ENCODE measurements around the gene OBP2B.
"Not testable (repeated sequence)": the region's sequence is repeated elsewhere in the genome, so short reads cannot be mapped to it uniquely, and the experiment has no call there.

OBP2B gene

GRCh38 chr9:133201424-133202144 lies 7.5 kb downstream of the OBP2B start:
- DNase-seq (ENCODE audit: low read depth in 2 of 2) = no peak

DNA sequence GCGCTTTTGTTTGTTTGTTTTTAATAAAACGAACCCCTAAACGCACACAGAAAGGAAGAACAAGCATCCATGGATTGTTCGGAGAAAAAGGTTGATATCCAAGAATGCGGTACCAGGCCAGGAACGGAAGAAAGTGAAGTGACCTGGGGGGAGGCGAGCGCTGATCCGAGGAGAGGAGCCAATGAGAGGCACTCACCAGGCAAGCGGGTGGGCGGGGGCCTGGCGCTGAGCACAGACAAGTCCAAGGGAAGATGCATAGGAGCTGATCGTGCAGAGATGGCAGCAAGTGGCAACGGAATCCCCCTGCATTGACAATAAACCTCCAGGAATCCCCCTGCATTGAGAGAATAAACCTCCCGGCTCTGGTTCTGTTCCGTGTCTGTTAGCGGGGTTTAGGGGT lies 8.4 kb downstream of the OBP2B start:
- DNase-seq (ENCODE audit: low read depth in 2 of 2) = no peak

GRCh38 chr9:133199648-133200321 lies 9.3 kb downstream of the OBP2B start:
- DNase-seq (ENCODE audit: low read depth in 2 of 2) = peak; percentile 26 to 52

DNA sequence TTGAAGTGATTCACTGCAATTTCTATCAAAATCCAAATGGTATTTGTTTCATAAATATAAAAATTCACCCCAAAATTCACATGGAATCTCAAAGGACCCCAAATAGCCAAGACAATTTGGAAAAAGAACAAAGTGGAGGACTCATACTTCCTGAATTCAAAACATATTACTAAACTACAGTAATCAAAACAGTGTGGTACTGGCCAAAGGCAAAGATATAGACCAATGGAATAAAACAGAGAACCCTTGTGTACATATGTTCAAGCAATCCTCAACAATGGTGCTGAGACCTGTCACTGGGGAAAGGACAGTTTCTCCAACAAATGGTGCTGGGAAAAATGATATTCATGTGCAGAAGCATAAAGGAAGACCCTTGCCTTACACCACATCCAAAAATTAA lies 14.0 kb downstream of the OBP2B start:
- no peak for DNase-seq (ENCODE audit: low read depth in 2 of 2)

GRCh38 chr9:133194597-133194996 lies 14.5 kb downstream of the OBP2B start:
- no peak for DNase-seq (ENCODE audit: low read depth in 2 of 2)

DNA sequence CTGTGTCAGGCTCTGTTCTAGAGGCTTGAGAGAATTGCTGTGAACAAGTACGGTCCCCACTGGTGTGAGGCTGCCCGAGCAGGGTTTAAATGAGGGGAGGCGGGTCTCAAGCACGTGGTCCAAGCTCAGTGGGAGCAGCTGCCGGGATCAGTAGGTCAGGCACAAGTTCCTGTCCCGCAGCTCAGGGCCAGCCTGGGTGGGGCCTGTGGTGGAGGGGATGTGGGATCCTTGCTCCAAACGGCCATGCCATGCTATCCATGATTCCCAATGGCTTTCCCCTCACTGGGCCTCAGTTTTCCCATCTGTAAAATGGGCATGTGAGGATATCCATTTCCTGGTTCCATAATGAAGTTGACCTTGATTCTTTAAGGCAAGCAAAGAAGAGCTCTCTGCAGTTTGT lies 17.1 kb downstream of the OBP2B start:
- DNase-seq (ENCODE audit: low read depth in 2 of 2) = no peak

- DNase-seq (ENCODE audit: low read depth in 2 of 2) = no peak
Observed at GRCh38 chr9:133189826-133190225, 19.2 kb downstream of the OBP2B start.

DNA sequence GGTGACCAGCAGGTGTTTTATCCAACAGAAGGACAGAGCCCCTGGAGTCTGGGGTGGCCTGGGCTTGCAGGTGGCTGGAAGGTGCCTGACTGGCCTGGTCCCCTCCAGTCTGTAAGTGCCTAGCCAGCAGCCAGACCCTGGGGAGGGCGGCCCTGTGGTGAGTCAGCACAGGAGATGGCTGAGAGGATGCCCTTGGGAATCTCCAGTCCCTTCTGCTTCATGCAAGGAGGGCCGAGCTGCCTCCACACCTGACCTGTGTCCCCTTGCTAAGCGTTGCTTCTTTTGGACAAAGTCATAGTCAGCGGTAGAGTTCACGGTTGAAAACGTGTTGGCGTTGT lies 20.2 kb downstream of the OBP2B start:
- DNase-seq (ENCODE audit: low read depth in 2 of 2) = no peak

GRCh38 chr9:133188006-133188842 lies 20.8 kb downstream of the OBP2B start:
- no peak for DNase-seq (ENCODE audit: low read depth in 2 of 2)

DNA sequence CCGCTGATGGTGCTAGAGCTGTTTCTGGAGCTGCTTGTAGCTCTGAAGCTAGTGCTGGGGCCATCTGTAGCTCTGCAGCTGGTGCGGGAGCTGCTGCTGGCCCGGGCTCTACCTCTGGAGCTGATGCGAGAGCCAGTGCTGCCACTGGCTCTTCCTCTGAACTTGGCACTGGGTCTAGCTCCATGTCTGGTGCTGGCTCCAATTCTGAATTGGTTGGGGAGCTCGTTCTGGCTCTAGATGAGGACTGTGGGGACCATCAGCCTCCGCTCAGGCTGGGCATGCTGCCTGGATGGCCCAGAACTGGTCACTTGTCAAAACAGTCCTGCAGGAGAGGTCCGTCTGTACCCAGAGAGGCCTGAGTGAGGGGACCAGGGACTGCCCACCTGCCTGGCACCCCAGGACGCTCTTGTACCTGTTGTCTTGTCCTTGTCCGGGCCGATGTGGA lies 21.5 kb downstream of the OBP2B start:
- DNase-seq (ENCODE audit: low read depth in 2 of 2) = no peak

GRCh38 chr9:133186736-133187135 lies 22.3 kb downstream of the OBP2B start:
- no peak for DNase-seq (ENCODE audit: low read depth in 2 of 2)

GRCh38 chr9:133184971-133185370 lies 24.1 kb downstream of the OBP2B start:
- DNase-seq (ENCODE audit: low read depth in 2 of 2) = peak; percentile 22 to 32

DNA sequence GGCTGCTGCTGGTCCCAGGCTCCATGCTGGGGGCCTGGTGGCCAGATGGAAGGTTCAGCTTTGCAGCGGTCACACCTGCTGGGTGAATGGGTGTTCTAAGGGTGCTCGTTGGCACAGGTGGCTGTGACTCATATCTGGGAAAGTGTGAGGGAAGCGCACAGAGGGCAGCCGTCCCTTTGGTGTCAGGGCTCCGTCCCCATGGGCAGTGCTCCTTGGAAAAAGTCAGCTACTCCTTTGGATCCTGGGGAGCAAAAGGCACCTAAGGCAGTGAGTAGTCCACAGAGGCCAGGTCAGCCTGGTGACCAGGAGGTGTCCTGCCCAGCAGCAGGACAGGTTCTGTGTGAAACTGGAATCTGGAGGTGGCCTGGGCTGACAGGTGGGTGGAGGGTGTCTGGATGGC lies 26.9 kb downstream of the OBP2B start:
- DNase-seq (ENCODE audit: low read depth in 2 of 2) = no peak

DNA sequence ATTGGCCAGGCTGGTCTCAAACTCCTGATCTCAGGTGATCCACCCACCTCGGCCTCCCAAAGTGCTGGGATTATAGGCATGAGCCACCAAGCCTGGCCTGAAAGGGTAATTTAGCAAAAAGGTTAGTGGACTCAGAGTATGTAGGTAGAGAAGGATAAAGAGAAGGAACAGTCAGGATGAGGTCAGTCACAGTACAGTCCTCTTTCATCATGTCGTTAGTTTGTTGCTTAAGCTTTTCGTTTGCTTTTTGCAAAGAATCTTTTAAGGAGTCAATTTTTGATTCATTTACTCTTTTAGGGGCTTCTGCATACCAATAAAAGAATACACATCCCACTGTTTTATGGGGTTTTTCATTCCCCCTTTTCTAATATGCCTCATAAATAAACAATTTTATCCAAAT lies 27.5 kb downstream of the OBP2B start:
- no peak for DNase-seq (ENCODE audit: low read depth in 2 of 2)

- DNase-seq (ENCODE audit: low read depth in 2 of 2) = no peak
Observed at GRCh38 chr9:133180953-133181352, 28.1 kb downstream of the OBP2B start.

- DNase-seq (ENCODE audit: low read depth in 2 of 2) = no peak
Observed at GRCh38 chr9:133173056-133173455, 36.0 kb downstream of the OBP2B start.

DNA sequence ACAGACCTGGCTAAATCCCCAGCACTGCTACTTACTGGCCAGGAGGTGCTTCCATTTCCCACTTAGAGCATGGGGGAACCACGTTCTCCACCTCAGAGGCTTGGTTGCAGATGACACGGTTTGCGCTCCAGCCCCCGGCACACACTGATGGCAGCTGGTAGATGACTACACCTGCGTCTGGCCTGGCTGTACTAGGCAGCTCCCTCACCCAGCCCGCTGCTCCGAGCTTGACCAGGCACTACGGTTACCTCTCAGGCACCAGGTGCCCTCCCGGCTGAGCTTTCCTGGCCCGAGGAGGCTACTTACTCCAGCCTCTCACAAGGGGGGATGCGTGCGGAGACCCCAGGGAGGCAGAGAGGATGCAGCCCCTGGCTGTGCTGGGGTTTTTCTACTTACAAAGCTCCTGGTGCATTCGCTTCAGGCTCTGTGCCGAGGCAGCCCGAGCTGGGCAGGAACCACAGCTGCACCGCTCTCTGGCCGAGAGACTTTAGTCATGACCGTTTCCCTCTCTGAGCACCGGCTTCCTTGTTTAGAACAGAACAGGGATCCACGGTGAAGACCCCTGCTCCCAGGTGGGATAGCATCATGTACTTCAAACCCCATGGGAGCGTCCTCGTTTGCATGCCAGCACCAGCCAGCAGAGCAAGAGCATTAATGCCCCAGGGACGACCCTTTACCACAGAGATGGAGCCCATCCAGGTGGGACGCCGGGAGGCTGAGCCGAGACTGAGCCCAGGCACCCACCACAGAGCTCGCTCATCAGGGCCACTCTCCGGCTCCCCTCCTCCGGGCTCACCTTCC lies 37.7 kb downstream of the OBP2B start:
- DNase-seq (ENCODE audit: low read depth in 2 of 2) = no peak

- no peak for DNase-seq (ENCODE audit: low read depth in 2 of 2)
Observed at GRCh38 chr9:133170716-133171115, 38.3 kb downstream of the OBP2B start.

DNA sequence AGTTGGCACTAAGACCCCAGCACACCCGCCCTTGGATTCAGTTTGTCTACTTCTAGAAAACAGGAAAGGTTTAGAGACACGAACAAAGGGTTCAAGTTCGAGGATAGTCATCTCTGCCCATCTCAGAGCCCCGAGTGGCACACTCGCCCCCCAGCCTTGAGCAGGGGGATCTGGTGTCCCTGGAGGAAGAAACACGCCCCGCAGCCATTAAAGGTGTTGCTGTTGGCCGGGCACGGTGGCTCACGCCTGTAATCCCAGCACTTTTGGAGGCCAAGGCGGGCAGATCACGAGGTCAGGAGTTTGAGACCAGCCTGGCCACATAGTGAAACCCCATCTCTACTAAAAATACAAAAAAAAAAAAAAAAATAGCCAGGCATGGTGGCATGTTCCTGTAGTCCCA lies 39.4 kb downstream of the OBP2B start:
- DNase-seq (ENCODE audit: low read depth in 2 of 2) = not testable (repeated sequence)

GRCh38 chr9:133169102-133169501 lies 39.9 kb downstream of the OBP2B start:
- no peak for DNase-seq (ENCODE audit: low read depth in 2 of 2)

DNA sequence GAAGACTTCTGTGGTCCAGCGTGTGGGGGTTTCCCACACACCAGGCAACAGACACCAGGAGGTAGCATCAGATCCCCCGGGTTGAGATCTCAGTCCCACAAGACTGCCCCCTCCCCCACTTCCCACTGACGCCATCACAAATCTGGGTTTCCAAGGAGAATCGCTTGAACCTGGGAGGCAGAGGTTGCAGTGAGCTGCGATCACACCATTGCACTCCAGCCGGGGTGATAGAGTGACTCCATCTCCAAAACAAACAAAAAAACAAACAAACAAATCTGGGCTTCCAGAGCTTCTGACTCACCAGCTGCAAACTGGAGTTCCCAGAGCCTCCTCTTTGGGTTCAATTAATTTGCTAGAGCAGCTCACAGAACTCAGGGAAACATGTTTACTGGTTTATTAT lies 40.6 kb downstream of the OBP2B start:
- no peak for DNase-seq (ENCODE audit: low read depth in 2 of 2)

DNA sequence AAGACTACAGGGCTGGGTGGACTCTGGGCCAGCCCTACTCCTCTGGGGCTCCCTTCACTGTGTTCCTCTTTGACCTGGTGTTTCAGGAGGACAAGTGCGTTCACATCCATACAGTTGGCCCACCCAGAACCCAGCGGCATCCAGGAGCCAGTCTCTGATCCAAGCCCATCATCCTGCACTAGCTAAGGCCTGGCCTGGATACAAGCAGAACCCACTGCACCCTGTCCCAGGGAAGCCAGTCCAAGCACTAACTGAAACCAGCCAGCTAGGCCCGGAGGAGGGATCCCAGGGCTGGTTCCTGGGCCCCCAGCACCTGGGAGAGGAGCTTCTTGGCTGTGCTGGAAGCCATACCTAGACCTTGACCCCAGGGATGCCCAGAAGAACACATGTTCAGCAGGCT lies 41.3 kb downstream of the OBP2B start:
- no peak for DNase-seq (ENCODE audit: low read depth in 2 of 2)
